Right lobe of liver (tissue), 6 donors: Measurements from ENCODE around the gene PROKR2. TPM values are rescaled to one million over a fixed set of nuclear protein-coding genes. Genes with fewer than 3 reads are reported as not detected.

Experiments used
- ATAC-seq, 4 donors: fragments of 200-7000 bp; cut with Tn5 transposase; one replicate each; pipeline ENCODE4 v1.9.1; 2020; ENCODE audit warnings: mild to moderate bottlenecking in 4 of 4, moderate library complexity in 4 of 4
- DNase-seq, 3 donors: peaks; one replicate each; pipeline ENCODE4 v3.0.0-alpha.2; 2020
- H3K27ac ChIP-seq, 3 donors: fragments of 200-600 bp; one replicate each; pipeline ENCODE4 v1.8.0; 2022
- H3K27me3 ChIP-seq, 2 donors: fragments of 200-600 bp; one replicate each; pipeline ENCODE4 v1.8.0; 2022
- H3K36me3 ChIP-seq, 4 donors: fragments of 200-600 bp; sonication (generic) in 1 of 4; one replicate each; pipeline versions ENCODE4 v1.5.1 to v1.8.0; 2017 to 2022; ENCODE audit warnings: control low read depth in 1 of 4
- H3K4me1 ChIP-seq, 4 donors: fragments of 200-600 bp; sonication (generic) in 1 of 4; one replicate each; pipeline versions ENCODE4 v1.5.1 to v1.8.0; 2017 to 2022; ENCODE audit warnings: control low read depth in 1 of 4
- H3K4me3 ChIP-seq, 3 donors: fragments of 200-600 bp; one replicate each; pipeline ENCODE4 v1.8.0; 2022
- H3K9me3 ChIP-seq, 4 donors: fragments of 200-600 bp; sonication (generic) in 1 of 4; one replicate each; pipeline versions ENCODE4 v1.5.1 to v1.8.0; 2017 to 2022; ENCODE audit warnings: control low read depth in 1 of 4
- CTCF ChIP-seq, 4 donors: fragments of 200-600 bp in 3 of 4; fragments of 450-650 bp in 1 of 4; IDR thresholded peaks; one replicate each; pipeline versions ENCODE4 v1.5.1 to v1.8.0; 2016 to 2022; ENCODE audit warnings: antibody characterized with exemption in 4 of 4, mild to moderate bottlenecking in 2 of 4
- POLR2A ChIP-seq: fragments of 450-650 bp; IDR thresholded peaks from one replicate; pipeline ENCODE4 v1.6.1; 2017; ENCODE audit warnings: antibody characterized with exemption, mild to moderate bottlenecking
- WGBS: methylation state at CpG from one replicate; pipeline ENCODE4 v1.1.6; 2018; ENCODE audit warnings: low coverage, low lambda C conversion rate; ENCODE audit not compliant: insufficient coverage; ENCODE audit errors: missing lambda C conversion rate; 5-methylcytosine and 5-hydroxymethylcytosine counted together
- intact Hi-C, 2 donors: fragments of 100-400 bp; cut with DNase I; formaldehyde crosslinking; loops; one replicate each; pipeline versions ENCODE4 v1.11.2 to v1.14.1; 2022
- total RNA-seq, 6 experiments: library from RNA; depleted of rRNA in 2 of 6; stranded (reverse); fragments of >200 nt in 2 of 6; fragmentation: NEBNext Ultra II Directional in 3 of 6; extraction: Animal tissue kit (Norgen Biotek cat#: 25700) in 3 of 6; gene quantifications; one replicate each; pipeline versions ENCODE4 v1.1.0 to v1.2.4, GENCODE V29; 2016 to 2023
- donor health status: DM: no; HTN: yes; CAD: no.
- donor health status: DM: no; HTN: no; CAD: no.
- donor health status: DM: no; HTN: no; CAD: no.
- donor health status: DM: no; HTN: yes; CAD: no.
- donor health status: DM: no; HTN: yes; CAD: no.

Gene PROKR2
- total RNA-seq, 6 experiments from 2014 or later = not detected

- H3K4me1 ChIP-seq = no peaks in the 10 kb centered on the region
- no peaks in the 10 kb centered on the region for H3K36me3 ChIP-seq
- intact Hi-C loops = no loop called here
- no peaks in the 10 kb centered on the region for H3K27me3 ChIP-seq
- DNase-seq = no peak
- no peaks in the 10 kb centered on the region for H3K9me3 ChIP-seq
- H3K4me3 ChIP-seq = no peak overlapping the region
- TF ChIP-seq POLR2A (no peak), CTCF (IDR thresholded peaks at IDR 0.05) (no peak)
- H3K27ac ChIP-seq = no peak overlapping the region
- no peak for ATAC-seq
- WGBS = 82% methylated on average over 2 of the region's 4 CpGs
Observed at GRCh38 chr20:5349448-5349847, 32.7 kb upstream of the PROKR2 start.

DNA sequence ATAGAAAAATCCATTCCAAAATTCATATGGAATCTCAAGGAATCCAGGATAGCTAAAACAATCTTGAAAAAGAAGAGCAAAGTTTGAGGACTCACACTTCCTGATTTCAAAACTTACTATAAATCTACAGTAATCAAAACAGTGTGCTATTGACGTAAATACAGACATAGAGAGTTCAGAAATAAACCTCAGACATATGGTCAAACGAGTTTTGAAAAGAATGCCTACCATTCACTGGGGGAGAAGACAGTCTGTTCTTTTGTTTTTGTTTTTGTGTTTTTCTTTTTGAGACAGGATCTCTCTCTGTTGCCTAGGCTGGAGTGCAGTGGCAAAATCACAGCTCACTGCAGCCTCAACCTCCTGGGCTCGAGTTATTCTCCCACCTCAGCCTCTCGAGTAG lies 25.3 kb upstream of the PROKR2 start:
- intact Hi-C loops = no loop called here
- WGBS = 26% methylated on average over 4 of the region's 4 CpGs
- Histone ChIP-seq H3K4me1 (no peaks in the 10 kb centered on the region), H3K4me3 (no peak overlapping the region), H3K27me3 (no peaks in the 10 kb centered on the region), H3K27ac (no peak overlapping the region), H3K36me3 (no peaks in the 10 kb centered on the region), H3K9me3 (no peaks in the 10 kb centered on the region)
- no peak for DNase-seq
- ATAC-seq = no peak
- no peak for TF ChIP-seq POLR2A

- Histone ChIP-seq H3K9me3 (no peaks in the 10 kb centered on the region), H3K4me1 (no peaks in the 10 kb centered on the region), H3K27me3 (no peaks in the 10 kb centered on the region), H3K4me3 (no peak overlapping the region), H3K36me3 (no peaks in the 10 kb centered on the region), H3K27ac (no peak overlapping the region)
- DNase-seq = no peak
- ATAC-seq = no peak
- intact Hi-C loops = no loop called here
- TF ChIP-seq CTCF (IDR thresholded peaks at IDR 0.05) = no peak
- no peak for TF ChIP-seq POLR2A
- 45% methylated on average over 2 of the region's 3 CpGs for WGBS
Observed at GRCh38 chr20:5331340-5331739, 14.6 kb upstream of the PROKR2 start.

DNA sequence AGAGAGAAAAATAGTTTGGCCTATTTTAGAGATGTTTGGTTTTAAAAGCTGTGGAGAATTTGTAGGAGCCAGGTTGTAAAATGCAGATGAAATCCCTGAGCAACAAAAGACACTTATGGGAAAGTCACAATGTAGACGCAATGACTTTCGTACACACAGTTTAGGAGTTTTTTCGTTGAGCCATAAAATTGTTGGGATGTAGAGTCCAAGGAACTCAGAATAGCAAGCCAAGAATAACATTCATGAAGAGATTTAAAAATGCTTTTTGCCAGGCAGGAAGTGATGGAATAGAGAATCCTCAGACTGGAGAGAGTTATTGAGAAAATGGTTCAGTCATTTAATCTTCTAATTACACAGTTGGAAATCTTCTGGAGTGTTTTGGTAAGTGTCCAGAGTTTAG lies 11.5 kb upstream of the PROKR2 start:
- no peak overlapping the region for H3K27ac ChIP-seq
- ATAC-seq (no peak), DNase-seq (no peak)
- WGBS = 52% methylated on average over 3 of the region's 3 CpGs
- no peaks in the 10 kb centered on the region for H3K9me3 ChIP-seq
- TF ChIP-seq CTCF (IDR thresholded peaks at IDR 0.05) (no peak), POLR2A (no peak)
- H3K4me3 ChIP-seq = no peak overlapping the region
- intact Hi-C loops = no loop called here
- H3K27me3 ChIP-seq = no peaks in the 10 kb centered on the region
- no peaks in the 10 kb centered on the region for H3K4me1 ChIP-seq
- no peaks in the 10 kb centered on the region for H3K36me3 ChIP-seq

GRCh38 chr20:5327356-5327755 lies 10.6 kb upstream of the PROKR2 start:
- Histone ChIP-seq H3K4me3 (no peak overlapping the region), H3K4me1 (no peaks in the 10 kb centered on the region), H3K9me3 (no peaks in the 10 kb centered on the region), H3K27ac (no peak overlapping the region), H3K36me3 (no peaks in the 10 kb centered on the region), H3K27me3 (no peaks in the 10 kb centered on the region)
- DNase-seq (no peak), ATAC-seq (no peak)
- TF ChIP-seq POLR2A (no peak), CTCF (IDR thresholded peaks at IDR 0.05) (no peak)
- intact Hi-C loops = no loop called here
- WGBS = 22% methylated on average over 3 of the region's 3 CpGs
